Endothelial cell of umbilical vein (primary cell): ENCODE measurements around the gene MEAK7. TPM values are rescaled to one million over a fixed set of nuclear protein-coding genes. Genes with fewer than 3 reads are reported as not detected.

ENCODE experiments used
- BruUV-seq: library from RNA; stranded (reverse); fragments of 400-500 nt; replicated peaks from 2 replicates; lab custom pipeline; 2021; lab: Mats Ljungman, UMichigan
- CTCF ChIA-PET: fragments of 300-600, 350-600 bp; sonication (Branson Sonifier 250); formaldehyde crosslinking; loops from one replicate; lab custom pipeline; 2021; ENCODE audit warnings: antibody characterized with exemption, inconsistent platforms; lab: Charles Lee
- POLR2A ChIA-PET: fragments of 300-600, 350-600 bp; sonication (Branson Sonifier 250); formaldehyde crosslinking; loops from one replicate; lab custom pipeline; 2021; ENCODE audit warnings: antibody characterized with exemption, inconsistent platforms; lab: Charles Lee
- DNase-seq: peaks from one replicate; pipeline ENCODE4 v3.0.0-alpha.2; 2011; ENCODE audit warnings: low read depth, low spot score
- FAIRE-seq: peaks from 2 replicates; lab custom pipeline; 2011; peaks lifted over from hg19 to GRCh38; lab: Jason Lieb, UNC
- H2AFZ ChIP-seq: 2 replicates; pipeline ENCODE4 v1.6.0; 2012; ENCODE audit warnings: low read depth, low read length, control low read depth, inconsistent platforms
- H3K27ac ChIP-seq: 2 replicates; pipeline ENCODE4 v1.5.1; 2011; ENCODE audit warnings: low read depth, mild to moderate bottlenecking, control low read depth, low read length, moderate library complexity; ENCODE audit not compliant: insufficient read depth
- H3K27me3 ChIP-seq, 2 experiments: 2 replicates each; pipeline versions ENCODE4 v1.6.0 to v1.6.1; 2011; ENCODE audit warnings: low read length in 2 of 2, mixed read lengths in 1 of 2; ENCODE audit not compliant: control insufficient read depth in 2 of 2, insufficient read depth in 2 of 2
- H3K36me3 ChIP-seq, 2 experiments: 2 replicates in 1 of 2; 3 replicates in 1 of 2; pipeline ENCODE4 v1.5.1; 2011; ENCODE audit warnings: low read length in 2 of 2, mild to moderate bottlenecking in 1 of 2, moderate library complexity in 1 of 2; ENCODE audit not compliant: control insufficient read depth in 2 of 2, insufficient read depth in 2 of 2; ENCODE audit errors: extremely low read depth in 1 of 2
- H3K4me1 ChIP-seq: 3 replicates; pipeline ENCODE4 v1.5.1; 2011; ENCODE audit warnings: mild to moderate bottlenecking, low read length; ENCODE audit not compliant: control insufficient read depth, insufficient read depth; ENCODE audit errors: extremely low read depth
- H3K4me2 ChIP-seq: 2 replicates; pipeline ENCODE4 v1.6.1; 2011; ENCODE audit warnings: low read length, control low read depth, mixed read lengths; ENCODE audit not compliant: insufficient read depth
- H3K4me3 ChIP-seq, 3 experiments: fragments of 200-600 bp in 1 of 3; sonication (generic), shearing (Covaris generic) in 1 of 3; replicated peaks in 1 of 3; 2 replicates each; pipeline ENCODE4 v1.5.1; 2011 to 2016; ENCODE audit warnings: control low read depth in 3 of 3, low read length in 3 of 3, mild to moderate bottlenecking in 2 of 3, inconsistent platforms in 1 of 3, low read depth in 1 of 3, moderate library complexity in 1 of 3; ENCODE audit not compliant: insufficient read depth in 1 of 3
- H3K79me2 ChIP-seq: 2 replicates; pipeline ENCODE4 v1.6.0; 2012; ENCODE audit warnings: low read length, inconsistent platforms; ENCODE audit not compliant: control insufficient read depth, insufficient read depth
- H3K9ac ChIP-seq: replicated peaks from 2 replicates; pipeline ENCODE3; 2011; ENCODE audit warnings: low read length, control low read depth; ENCODE audit not compliant: insufficient read depth; ENCODE audit errors: extremely low read depth
- H3K9me1 ChIP-seq: replicated peaks from 3 replicates; pipeline ENCODE4 v1.6.0; 2011; ENCODE audit warnings: mild to moderate bottlenecking, low read length; ENCODE audit not compliant: control insufficient read depth, insufficient read depth; ENCODE audit errors: extremely low read depth
- H3K9me3 ChIP-seq: replicated peaks from 2 replicates; pipeline ENCODE4 v1.5.1; 2012; ENCODE audit warnings: low read length, inconsistent platforms; ENCODE audit not compliant: control insufficient read depth, insufficient read depth
- H4K20me1 ChIP-seq: replicated peaks from 2 replicates; pipeline ENCODE3; 2011; ENCODE audit warnings: mild to moderate bottlenecking, low read length; ENCODE audit not compliant: control insufficient read depth, insufficient read depth; ENCODE audit errors: extremely low read depth
- CTCF ChIP-seq, 2 donors: IDR thresholded peaks; 1 replicate in 1 of 2; 2 replicates in 1 of 2; pipeline ENCODE4 v1.5.1; 2011; ENCODE audit warnings: low read length in 2 of 2, mild to moderate bottlenecking in 2 of 2, moderate library complexity in 2 of 2, control low read depth in 1 of 2, inconsistent platforms in 1 of 2, low read depth in 1 of 2; ENCODE audit not compliant: insufficient read depth in 1 of 2; ENCODE audit errors: extremely low read depth in 1 of 2
- EZH2 ChIP-seq: IDR thresholded peaks from 2 replicates; pipeline ENCODE4 v1.6.1; 2012; ENCODE audit warnings: borderline replicate concordance, low read depth, mild to moderate bottlenecking, moderate library complexity, low read length, inconsistent platforms; ENCODE audit not compliant: severe bottlenecking
- FOS ChIP-seq: IDR thresholded peaks from 2 replicates; pipeline ENCODE4 v1.6.1; 2011; ENCODE audit warnings: mild to moderate bottlenecking, low read length, moderate library complexity, borderline replicate concordance; ENCODE audit not compliant: insufficient read depth
- GATA2 ChIP-seq: IDR thresholded peaks from 2 replicates; pipeline ENCODE4 v1.7.0; 2011; ENCODE audit warnings: low read depth, mild to moderate bottlenecking, moderate library complexity, mixed read lengths, low read length; ENCODE audit not compliant: insufficient read length, insufficient read depth
- JUN ChIP-seq: IDR thresholded peaks from 2 replicates; pipeline ENCODE4 v1.6.1; 2011; ENCODE audit warnings: borderline replicate concordance, low read depth; ENCODE audit not compliant: insufficient read length, insufficient read depth
- MYC ChIP-seq: IDR thresholded peaks from one replicate; pipeline ENCODE4 v1.6.1; 2011; ENCODE audit warnings: mild to moderate bottlenecking, low read depth, low read length
- POLR2A ChIP-seq: IDR thresholded peaks from 2 replicates; pipeline ENCODE4 v1.6.1; 2012; ENCODE audit warnings: low read depth, mild to moderate bottlenecking, control low read depth, low read length
- POLR2AphosphoS5 ChIP-seq: IDR thresholded peaks from 2 replicates; pipeline ENCODE4 v1.6.1; 2012; ENCODE audit warnings: low read depth, mild to moderate bottlenecking, control low read depth, low read length, moderate library complexity; ENCODE audit not compliant: insufficient read depth
- dilution Hi-C: fragments of 300-500 bp; cut with MboI; formaldehyde crosslinking; loops from one replicate; pipeline ENCODE4 v1.15.0; 2019; ENCODE audit warnings: low sequenced_read_pairs; ENCODE audit not compliant: extremely low pct_ligation_motif_present
- intact Hi-C: fragments of 100-400 bp; cut with micrococcal nuclease; formaldehyde crosslinking; loops from one replicate; pipeline ENCODE4 v1.10.0; 2022
- polyA plus RNA-seq, 4 experiments: library from polyadenylated mRNA; depleted of rRNA in 3 of 4; stranded (reverse) in 3 of 4; unstranded in 1 of 4; fragments of >200 nt; gene quantifications; 2 replicates each; pipeline versions ENCODE4 v1.2.1 to v1.2.3, GENCODE V29; 2011 to 2012; ENCODE audit warnings: missing spikeins in 1 of 4
- total RNA-seq: library from RNA; stranded (reverse); gene quantifications from 2 replicates; pipeline ENCODE4 v1.2.3, GENCODE V29; 2021
- TF ChIP-seq, protein P1 (sequence below): IDR thresholded peaks from 2 replicates; pipeline ENCODE4 v1.6.1; 2011; ENCODE audit not compliant: insufficient read depth, insufficient read length

MEAK7 gene
- total and polyA plus RNA-seq, 2 donors (not counting 3 experiments of a cell fraction or from before 2014, with no cell fraction given), result 16.2 to 22.7 TPM

DNA sequence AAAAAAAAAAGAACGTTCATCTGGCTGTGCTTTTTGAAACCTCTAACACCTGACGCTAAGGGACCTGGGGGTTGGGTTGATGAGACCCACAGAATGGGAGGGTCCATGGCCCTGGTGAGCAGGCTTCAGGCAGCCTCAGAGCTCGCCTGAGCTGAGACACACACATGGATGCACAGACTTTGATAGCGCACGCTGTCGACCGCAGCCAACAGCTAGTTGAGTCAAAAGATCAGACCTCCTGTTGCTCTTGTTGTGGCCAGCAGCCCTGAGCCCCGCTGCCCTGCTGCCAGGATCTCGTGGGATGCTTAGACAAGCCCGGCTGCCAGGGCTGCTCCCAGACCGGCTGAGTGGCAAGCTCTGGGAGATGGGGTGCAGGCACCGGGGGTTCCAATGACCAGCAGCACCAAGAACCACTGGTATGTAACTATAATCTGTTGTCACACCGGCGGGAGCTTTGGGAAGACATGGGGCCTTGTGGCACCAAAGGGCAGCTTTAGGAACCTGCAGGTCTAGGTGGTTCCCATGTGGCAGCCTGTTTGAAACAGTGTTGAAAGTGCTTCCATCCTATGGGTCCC lies 20.0 kb upstream of the MEAK7 start:
- Histone ChIP-seq H4K20me1 (no peaks in the 10 kb centered on the region), H3K9me3 (no peaks in the 10 kb centered on the region), H3K4me3 (no peak overlapping the region), H3K27ac (no peak overlapping the region), H3K4me1 (peaks cover 17% of the 10 kb centered on the region), H3K9ac (no peak overlapping the region), H3K4me2 (no peak overlapping the region), H3K9me1 (no peaks in the 10 kb centered on the region), H2AFZ (no peak overlapping the region), H3K27me3 (no peaks in the 10 kb centered on the region), H3K36me3 (no peaks in the 10 kb centered on the region), H3K79me2 (no peaks in the 10 kb centered on the region)
- intact Hi-C loops (no loop called here), dilution Hi-C loops (loop anchor here (25.0 kb wide), 1 partner anchor 88 kb away; the partner anchor contains the start of gene COTL1)
- DNase-seq (no peak), FAIRE-seq (no peak)
- TF ChIP-seq FOS (no peak), MYC (no peak), POLR2AphosphoS5 (no peak), EZH2 (no peak), CTCF (IDR thresholded peaks at IDR 0.05; ENCODE audit: extremely low read depth in 1 of 2, insufficient read depth in 1 of 2, low read depth in 1 of 2, low read length in 2 of 2) (no peak), POLR2A (no peak), GATA2 (no peak), JUN (no peak)
- TF ChIP-seq, protein P1, sequence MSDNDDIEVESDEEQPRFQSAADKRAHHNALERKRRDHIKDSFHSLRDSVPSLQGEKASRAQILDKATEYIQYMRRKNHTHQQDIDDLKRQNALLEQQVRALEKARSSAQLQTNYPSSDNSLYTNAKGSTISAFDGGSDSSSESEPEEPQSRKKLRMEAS, result no peak
- ChIA-PET POLR2A (no interaction called here), CTCF (interaction anchor here (0.9 to 14.0 kb wide), 2 partner anchors 13 to 18 kb away, joined by 4 to 73 read pairs; partner anchors contain the start of gene MEAK7)
- no TSS peak for BruUV-seq
